Activated CD8-positive, alpha-beta T cell treated with anti-CD3 and anti-CD28 coated beads, Interleukin-2, amount 10 ng/mL, durations not matched to agents 7 days and 5 days (primary cell): ENCODE measurements around the gene RHBDL3. TPM values are rescaled to one million over a fixed set of nuclear protein-coding genes. Genes with fewer than 3 reads are reported as not detected.
A peak's percentile ranks its signal among the peaks of the same experiment; 100 is the strongest.

Source experiments
- ATAC-seq: fragments of 150-1000 bp; cut with Tn5 transposase; one replicate; pipeline ENCODE4 v1.10.0; 2021; ENCODE audit warnings: moderate library complexity
- CTCF ChIA-PET: fragments of 350-600 bp; sonication (Branson Sonifier 250); formaldehyde crosslinking; loops from one replicate; lab custom pipeline; 2021; ENCODE audit warnings: antibody characterized with exemption; lab: Charles Lee
- POLR2A ChIA-PET: fragments of 350-600 bp; sonication (Branson Sonifier 250); formaldehyde crosslinking; loops from one replicate; lab custom pipeline; 2021; ENCODE audit warnings: antibody characterized with exemption; lab: Charles Lee
- DNase-seq: peaks from one replicate; pipeline ENCODE4 v3.0.0-alpha.2; 2020
- H3K27ac Mint-ChIP-seq: one replicate; pipeline ENCODE4 v1.8.0; 2021; ENCODE audit warnings: mild to moderate bottlenecking, mixed read lengths
- H3K27me3 Mint-ChIP-seq: one replicate; pipeline ENCODE4 v1.8.0; 2021; ENCODE audit warnings: low read depth, mixed read lengths
- H3K36me3 Mint-ChIP-seq: one replicate; pipeline ENCODE4 v1.8.0; 2021; ENCODE audit warnings: low read depth, mixed read lengths
- H3K4me1 Mint-ChIP-seq: one replicate; pipeline ENCODE4 v1.8.0; 2021; ENCODE audit warnings: low read depth, mixed read lengths
- H3K4me3 Mint-ChIP-seq: one replicate; pipeline ENCODE4 v1.8.0; 2021; ENCODE audit warnings: mild to moderate bottlenecking, mixed read lengths
- H3K9me3 Mint-ChIP-seq: one replicate; pipeline ENCODE4 v1.8.0; 2022; ENCODE audit warnings: mixed read lengths; ENCODE audit not compliant: insufficient read depth
- total RNA-seq, 2 experiments: library from RNA; stranded (reverse); gene quantifications; one replicate each; pipeline ENCODE4 v1.2.3, GENCODE V29; 2021

The RHBDL3 gene
- 1 to 10 TPM in 1 of 2 experiments, under 1 TPM in 1; 0.82 to 1.0 TPM for total RNA-seq

GRCh38 chr17:32265192-32265923 is at the start of gene RHBDL3:
Gene RHBDL3, plus strand, starts transcription at chr17:32265832. Its CDS starts 358 bp downstream, at chr17:32266190.
- Mint-ChIP-seq H3K4me1 (peaks cover 13% of the 10 kb centered on the region), H3K36me3 (no peaks in the 10 kb centered on the region), H3K4me3 (peak within 1 kb of the TSS; percentile 67), H3K27me3 (peaks cover 70% of the 10 kb centered on the region), H3K9me3 (no peaks in the 10 kb centered on the region), H3K27ac (no peak within 1 kb of the TSS)
- DNase-seq: no peak
- POLR2A ChIA-PET: no interaction called here
- peak; percentile 57 for ATAC-seq
- CTCF ChIA-PET: interaction anchor here (1.0 kb wide), 1 partner anchor 66 kb away, joined by 3 read pairs; no protein-coding TSS in a partner anchor

GRCh38 chr17:32222621-32223020 is 43.0 kb upstream of the RHBDL3 start:
- H3K4me1 Mint-ChIP-seq: peaks cover 6% of the 10 kb centered on the region
- no peak for ATAC-seq
- DNase-seq: no peak
- peaks cover 4% of the 10 kb centered on the region for H3K36me3 Mint-ChIP-seq
- H3K4me3 Mint-ChIP-seq: no peak overlapping the region
- CTCF ChIA-PET: interaction anchor here (2.0 kb wide), 1 partner anchor 19 kb away, joined by 6 read pairs; no protein-coding TSS in a partner anchor
- no peaks in the 10 kb centered on the region for H3K27me3 Mint-ChIP-seq
- POLR2A ChIA-PET: no interaction called here
- H3K27ac Mint-ChIP-seq: no peak overlapping the region
- H3K9me3 Mint-ChIP-seq: no peaks in the 10 kb centered on the region

- Mint-ChIP-seq H3K9me3 (no peaks in the 10 kb centered on the region), H3K27ac (no peak overlapping the region), H3K36me3 (peaks cover 2% of the 10 kb centered on the region), H3K27me3 (no peaks in the 10 kb centered on the region), H3K4me1 (peaks cover 6% of the 10 kb centered on the region), H3K4me3 (no peak overlapping the region)
- ATAC-seq (no peak), DNase-seq (no peak)
- ChIA-PET POLR2A (no interaction called here), CTCF (interaction anchor here (0.7 to 0.9 kb wide), 2 partner anchors 11 to 238 kb away, joined by 3 read pairs; no protein-coding TSS in a partner anchor)
Observed at GRCh38 chr17:32223703-32224102, 41.9 kb upstream of the RHBDL3 start.

- Mint-ChIP-seq H3K4me3 (no peak overlapping the region), H3K4me1 (peaks cover 3% of the 10 kb centered on the region), H3K9me3 (no peaks in the 10 kb centered on the region), H3K36me3 (peaks cover 2% of the 10 kb centered on the region), H3K27me3 (no peaks in the 10 kb centered on the region), H3K27ac (no peak overlapping the region)
- ATAC-seq (no peak), DNase-seq (no peak)
- ChIA-PET POLR2A (no interaction called here), CTCF (interaction anchor here (1.3 kb wide), 1 partner anchor 16 kb away, joined by 3 read pairs; no protein-coding TSS in a partner anchor)
Observed at GRCh38 chr17:32226886-32227285, 38.7 kb upstream of the RHBDL3 start.

- CTCF ChIA-PET: interaction anchor here (0.7 kb wide), 1 partner anchor 15 kb away, joined by 3 read pairs; no protein-coding TSS in a partner anchor
- Mint-ChIP-seq H3K4me3 (no peak overlapping the region), H3K36me3 (peaks cover 2% of the 10 kb centered on the region), H3K27me3 (no peaks in the 10 kb centered on the region), H3K4me1 (peaks cover 13% of the 10 kb centered on the region), H3K27ac (no peak overlapping the region), H3K9me3 (no peaks in the 10 kb centered on the region)
- ATAC-seq: no peak
- POLR2A ChIA-PET: no interaction called here
- no peak for DNase-seq
Observed at GRCh38 chr17:32227910-32228309, 37.7 kb upstream of the RHBDL3 start.

- Mint-ChIP-seq H3K27me3 (no peaks in the 10 kb centered on the region), H3K27ac (no peak overlapping the region), H3K4me1 (peaks cover 22% of the 10 kb centered on the region), H3K9me3 (no peaks in the 10 kb centered on the region), H3K36me3 (no peaks in the 10 kb centered on the region), H3K4me3 (no peak overlapping the region)
- CTCF ChIA-PET: no interaction called here
- POLR2A ChIA-PET: no interaction called here
- ATAC-seq (no peak), DNase-seq (no peak)
Observed at GRCh38 chr17:32235588-32235987, 30.0 kb upstream of the RHBDL3 start.

GRCh38 chr17:32239456-32239855 is 26.2 kb upstream of the RHBDL3 start:
- CTCF ChIA-PET: no interaction called here
- H3K4me3 Mint-ChIP-seq: no peak overlapping the region
- POLR2A ChIA-PET: no interaction called here

GRCh38 chr17:32240750-32241149 is 24.9 kb upstream of the RHBDL3 start:
- Mint-ChIP-seq H3K4me3 (no peak overlapping the region), H3K27me3 (peaks cover 2% of the 10 kb centered on the region), H3K27ac (no peak overlapping the region), H3K9me3 (no peaks in the 10 kb centered on the region), H3K4me1 (no peaks in the 10 kb centered on the region), H3K36me3 (no peaks in the 10 kb centered on the region)
- DNase-seq: no peak
- CTCF ChIA-PET: interaction anchor here (1.4 to 1.8 kb wide), 2 partner anchors 11 to 12 kb away, joined by 4 to 5 read pairs; no protein-coding TSS in a partner anchor
- POLR2A ChIA-PET: no interaction called here
- no peak for ATAC-seq

More at GRCh38 chr17:32239456-32239855, 26.2 kb upstream of the RHBDL3 start:
- Mint-ChIP-seq H3K36me3 (no peaks in the 10 kb centered on the region), H3K9me3 (no peaks in the 10 kb centered on the region), H3K27ac (no peak overlapping the region), H3K27me3 (peaks cover 2% of the 10 kb centered on the region), H3K4me1 (no peaks in the 10 kb centered on the region)
- no peak for ATAC-seq
- no peak for DNase-seq

- DNase-seq (no peak), ATAC-seq (no peak)
- H3K27me3 Mint-ChIP-seq: peaks cover 2% of the 10 kb centered on the region
- H3K27ac Mint-ChIP-seq: no peak overlapping the region
- CTCF ChIA-PET: interaction anchor here (1.4 to 1.8 kb wide), 3 partner anchors 10 to 12 kb away, joined by 4 to 8 read pairs (median 5); no protein-coding TSS in a partner anchor
- POLR2A ChIA-PET: no interaction called here
- no peaks in the 10 kb centered on the region for H3K9me3 Mint-ChIP-seq
- H3K36me3 Mint-ChIP-seq: no peaks in the 10 kb centered on the region
- no peak overlapping the region for H3K4me3 Mint-ChIP-seq
- H3K4me1 Mint-ChIP-seq: no peaks in the 10 kb centered on the region
Observed at GRCh38 chr17:32241640-32242039, 24.0 kb upstream of the RHBDL3 start.

- ChIA-PET CTCF (no interaction called here), POLR2A (no interaction called here)
- peaks cover 7% of the 10 kb centered on the region for H3K27me3 Mint-ChIP-seq
Observed at GRCh38 chr17:32249475-32249874, 16.2 kb upstream of the RHBDL3 start.

GRCh38 chr17:32253117-32253611 is 12.5 kb upstream of the RHBDL3 start:
- no peaks in the 10 kb centered on the region for H3K36me3 Mint-ChIP-seq
- POLR2A ChIA-PET: no interaction called here
- no peaks in the 10 kb centered on the region for H3K9me3 Mint-ChIP-seq
- peaks cover 16% of the 10 kb centered on the region for H3K27me3 Mint-ChIP-seq
- peaks cover 2% of the 10 kb centered on the region for H3K4me1 Mint-ChIP-seq
- DNase-seq: peak; percentile 87
- H3K4me3 Mint-ChIP-seq: no peak overlapping the region
- no peak overlapping the region for H3K27ac Mint-ChIP-seq
- ATAC-seq: peak; percentile 99
- CTCF ChIA-PET: interaction anchor here (0.6 to 2.5 kb wide), 20 partner anchors 9 to 212 kb away, joined by 3 to 15 read pairs (median 4); partner anchors contain the start of gene PSMD11

More at GRCh38 chr17:32249475-32249874, 16.2 kb upstream of the RHBDL3 start:
- DNase-seq: no peak
- no peak for ATAC-seq
- no peaks in the 10 kb centered on the region for H3K9me3 Mint-ChIP-seq
- no peak overlapping the region for H3K27ac Mint-ChIP-seq
- H3K4me1 Mint-ChIP-seq: peaks cover 2% of the 10 kb centered on the region
- no peak overlapping the region for H3K4me3 Mint-ChIP-seq
- no peaks in the 10 kb centered on the region for H3K36me3 Mint-ChIP-seq
